Skin epidermis (tissue), 12 donors: ENCODE measurements around the gene CHRM2.

ENCODE experiments used
- H3K27ac ChIP-seq, 21 experiments: fragments of 200-600 bp; sonication (generic) in 11 of 21; one replicate each; pipeline ENCODE4 v1.5.0; 2020; ENCODE audit warnings: mild to moderate bottlenecking in 3 of 21, inconsistent platforms in 2 of 21, moderate library complexity in 2 of 21
- H3K4me3 ChIP-seq, 7 experiments: fragments of 200-600 bp; sonication (generic) in 2 of 7; one replicate each; pipeline ENCODE4 v1.5.0; 2020; ENCODE audit warnings: inconsistent platforms in 2 of 7, mild to moderate bottlenecking in 2 of 7, moderate library complexity in 1 of 7

The CHRM2 gene

GRCh38 chr7:136950331-136950730, 81.9 kb downstream of the CHRM2 start:
- H3K27ac ChIP-seq, result no peak overlapping the region
- no peak overlapping the region for H3K4me3 ChIP-seq

- Histone ChIP-seq H3K27ac (no peak overlapping the region), H3K4me3 (no peak overlapping the region)
These were observed 84.9 kb downstream of the CHRM2 start for GRCh38 chr7:136953386-136953785.

- no peak overlapping the region for H3K27ac ChIP-seq
- H3K4me3 ChIP-seq, result no peak overlapping the region
These were observed 87.8 kb downstream of the CHRM2 start for GRCh38 chr7:136956232-136956631.

- Histone ChIP-seq H3K4me3 (no peak overlapping the region), H3K27ac (no peak overlapping the region)
These were observed 88.2 kb downstream of the CHRM2 start for GRCh38 chr7:136956671-136957070.

GRCh38 chr7:136957391-136957790, 88.9 kb downstream of the CHRM2 start:
- Histone ChIP-seq H3K4me3 (no peak overlapping the region), H3K27ac (no peak overlapping the region)

GRCh38 chr7:136958016-136958415, 89.6 kb downstream of the CHRM2 start:
- Histone ChIP-seq H3K4me3 (no peak overlapping the region), H3K27ac (no peak overlapping the region)

- Histone ChIP-seq H3K4me3 (no peak overlapping the region), H3K27ac (no peak overlapping the region)
These were observed 95.9 kb downstream of the CHRM2 start for GRCh38 chr7:136964347-136964746.

GRCh38 chr7:136966825-136967224, 98.4 kb downstream of the CHRM2 start:
- H3K27ac ChIP-seq, result no peak overlapping the region

GRCh38 chr7:136969761-136970160, 101.3 kb downstream of the CHRM2 start:
- Histone ChIP-seq H3K27ac (no peak overlapping the region), H3K4me3 (no peak overlapping the region)

More at GRCh38 chr7:136966825-136967224, 98.4 kb downstream of the CHRM2 start:
- no peak overlapping the region for H3K4me3 ChIP-seq

- H3K27ac ChIP-seq, result no peak overlapping the region
- no peak overlapping the region for H3K4me3 ChIP-seq
These were observed 103.3 kb downstream of the CHRM2 start for GRCh38 chr7:136971776-136972175.

- Histone ChIP-seq H3K4me3 (no peak overlapping the region), H3K27ac (no peak overlapping the region)
These were observed 108.2 kb downstream of the CHRM2 start for GRCh38 chr7:136976504-136977251.

GRCh38 chr7:136993377-136993776, 124.9 kb downstream of the CHRM2 start:
- no peak overlapping the region for H3K27ac ChIP-seq
- no peak overlapping the region for H3K4me3 ChIP-seq

- H3K27ac ChIP-seq, result no peak overlapping the region
- H3K4me3 ChIP-seq, result no peak overlapping the region
These were observed 129.3 kb downstream of the CHRM2 start for GRCh38 chr7:136997735-136998134.

GRCh38 chr7:136998495-136998894, 130.0 kb downstream of the CHRM2 start:
- Histone ChIP-seq H3K4me3 (no peak overlapping the region), H3K27ac (no peak overlapping the region)

GRCh38 chr7:137000621-137001020, 132.2 kb downstream of the CHRM2 start:
- H3K27ac ChIP-seq, result no peak overlapping the region

GRCh38 chr7:137001041-137001440, 132.6 kb downstream of the CHRM2 start:
- Histone ChIP-seq H3K4me3 (no peak overlapping the region), H3K27ac (no peak overlapping the region)

More at GRCh38 chr7:137000621-137001020, 132.2 kb downstream of the CHRM2 start:
- no peak overlapping the region for H3K4me3 ChIP-seq

GRCh38 chr7:137001478-137001877, 133.0 kb downstream of the CHRM2 start:
- no peak overlapping the region for H3K4me3 ChIP-seq
- no peak overlapping the region for H3K27ac ChIP-seq

- Histone ChIP-seq H3K4me3 (no peak overlapping the region), H3K27ac (no peak overlapping the region)
These were observed 134.6 kb downstream of the CHRM2 start for GRCh38 chr7:137003086-137003485.

GRCh38 chr7:137003566-137003965, 135.1 kb downstream of the CHRM2 start:
- Histone ChIP-seq H3K27ac (no peak overlapping the region), H3K4me3 (no peak overlapping the region)

- Histone ChIP-seq H3K4me3 (no peak overlapping the region), H3K27ac (no peak overlapping the region)
These were observed 137.4 kb downstream of the CHRM2 start for GRCh38 chr7:137005873-137006272.

GRCh38 chr7:137006293-137006692, 137.8 kb downstream of the CHRM2 start:
- no peak overlapping the region for H3K27ac ChIP-seq

More at GRCh38 chr7:137006293-137006692, 137.8 kb downstream of the CHRM2 start:
- H3K4me3 ChIP-seq, result no peak overlapping the region
